Lower lobe of right lung (tissue), 2 donors: ENCODE data around the gene NUBP2. TPM values are rescaled to one million over a fixed set of nuclear protein-coding genes. Genes with fewer than 3 reads are reported as not detected.

Experiments
- ATAC-seq, 2 donors: fragments of 200-7000 bp; cut with Tn5 transposase; one replicate each; pipeline ENCODE4 v1.9.1; 2020 to 2022; ENCODE audit warnings: mild to moderate bottlenecking in 2 of 2, moderate library complexity in 2 of 2
- DNase-seq: peaks from one replicate; pipeline ENCODE4 v3.0.0-alpha.2; 2020
- H3K27ac ChIP-seq: fragments of 200-600 bp; one replicate; pipeline ENCODE4 v1.8.0; 2022
- H3K27me3 ChIP-seq: fragments of 200-600 bp; one replicate; pipeline ENCODE4 v1.8.0; 2022; ENCODE audit warnings: low read depth
- H3K36me3 ChIP-seq: fragments of 200-600 bp; one replicate; pipeline ENCODE4 v1.8.0; 2022; ENCODE audit warnings: mild to moderate bottlenecking
- H3K4me1 ChIP-seq: fragments of 200-600 bp; one replicate; pipeline ENCODE4 v1.8.0; 2022
- H3K4me3 ChIP-seq: fragments of 200-600 bp; one replicate; pipeline ENCODE4 v1.8.0; 2022; ENCODE audit warnings: mild to moderate bottlenecking
- H3K9me3 ChIP-seq: fragments of 200-600 bp; one replicate; pipeline ENCODE4 v1.8.0; 2022
- intact Hi-C: fragments of 100-400 bp; cut with DNase I; formaldehyde crosslinking; loops from one replicate; pipeline ENCODE4 v1.11.0; 2022
- total RNA-seq: library from RNA; stranded (reverse); fragmentation: NEBNext Ultra II Directional; extraction: Animal tissue kit (Norgen Biotek cat#: 25700); gene quantifications from one replicate; pipeline ENCODE4 v1.2.1, GENCODE V29; 2021
- TF ChIP-seq, protein P1 (sequence below): fragments of 200-600 bp; IDR thresholded peaks from one replicate; pipeline ENCODE4 v1.8.0; 2022; ENCODE audit warnings: antibody characterized with exemption, mild to moderate bottlenecking
- donor health status: DM: no; HTN: yes; CAD: no; lungs with severe emphysema.

Gene NUBP2
- total RNA-seq, 1 donor from 2014 or later = 36.0 TPM

- intact Hi-C loops = no loop called here
- no peaks in the 10 kb centered on the region for H3K9me3 ChIP-seq
- no peak overlapping the region for H3K4me3 ChIP-seq
- DNase-seq = no peak
- no peak for ATAC-seq
- no peaks in the 10 kb centered on the region for H3K27me3 ChIP-seq
- H3K27ac ChIP-seq = no peak overlapping the region
- peaks cover 86% of the 10 kb centered on the region for H3K36me3 ChIP-seq
- TF ChIP-seq, protein P1, sequence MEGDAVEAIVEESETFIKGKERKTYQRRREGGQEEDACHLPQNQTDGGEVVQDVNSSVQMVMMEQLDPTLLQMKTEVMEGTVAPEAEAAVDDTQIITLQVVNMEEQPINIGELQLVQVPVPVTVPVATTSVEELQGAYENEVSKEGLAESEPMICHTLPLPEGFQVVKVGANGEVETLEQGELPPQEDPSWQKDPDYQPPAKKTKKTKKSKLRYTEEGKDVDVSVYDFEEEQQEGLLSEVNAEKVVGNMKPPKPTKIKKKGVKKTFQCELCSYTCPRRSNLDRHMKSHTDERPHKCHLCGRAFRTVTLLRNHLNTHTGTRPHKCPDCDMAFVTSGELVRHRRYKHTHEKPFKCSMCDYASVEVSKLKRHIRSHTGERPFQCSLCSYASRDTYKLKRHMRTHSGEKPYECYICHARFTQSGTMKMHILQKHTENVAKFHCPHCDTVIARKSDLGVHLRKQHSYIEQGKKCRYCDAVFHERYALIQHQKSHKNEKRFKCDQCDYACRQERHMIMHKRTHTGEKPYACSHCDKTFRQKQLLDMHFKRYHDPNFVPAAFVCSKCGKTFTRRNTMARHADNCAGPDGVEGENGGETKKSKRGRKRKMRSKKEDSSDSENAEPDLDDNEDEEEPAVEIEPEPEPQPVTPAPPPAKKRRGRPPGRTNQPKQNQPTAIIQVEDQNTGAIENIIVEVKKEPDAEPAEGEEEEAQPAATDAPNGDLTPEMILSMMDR = no peak
- peaks cover 12% of the 10 kb centered on the region for H3K4me1 ChIP-seq
Measured at GRCh38 chr16:1765826-1766225, 16.9 kb upstream of the NUBP2 start.

- intact Hi-C loops = no loop called here
- Histone ChIP-seq H3K4me3 (no peak overlapping the region), H3K27ac (no peak overlapping the region), H3K4me1 (peaks cover 12% of the 10 kb centered on the region), H3K36me3 (peaks cover 82% of the 10 kb centered on the region), H3K27me3 (no peaks in the 10 kb centered on the region), H3K9me3 (no peaks in the 10 kb centered on the region)
- ATAC-seq (no peak), DNase-seq (no peak)
- TF ChIP-seq, protein P1 = no peak
Measured at GRCh38 chr16:1766231-1766630, 16.5 kb upstream of the NUBP2 start.

GRCh38 chr16:1766701-1767100, 16.1 kb upstream of the NUBP2 start:
- intact Hi-C loops = no loop called here
- peaks cover 81% of the 10 kb centered on the region for H3K36me3 ChIP-seq

DNA sequence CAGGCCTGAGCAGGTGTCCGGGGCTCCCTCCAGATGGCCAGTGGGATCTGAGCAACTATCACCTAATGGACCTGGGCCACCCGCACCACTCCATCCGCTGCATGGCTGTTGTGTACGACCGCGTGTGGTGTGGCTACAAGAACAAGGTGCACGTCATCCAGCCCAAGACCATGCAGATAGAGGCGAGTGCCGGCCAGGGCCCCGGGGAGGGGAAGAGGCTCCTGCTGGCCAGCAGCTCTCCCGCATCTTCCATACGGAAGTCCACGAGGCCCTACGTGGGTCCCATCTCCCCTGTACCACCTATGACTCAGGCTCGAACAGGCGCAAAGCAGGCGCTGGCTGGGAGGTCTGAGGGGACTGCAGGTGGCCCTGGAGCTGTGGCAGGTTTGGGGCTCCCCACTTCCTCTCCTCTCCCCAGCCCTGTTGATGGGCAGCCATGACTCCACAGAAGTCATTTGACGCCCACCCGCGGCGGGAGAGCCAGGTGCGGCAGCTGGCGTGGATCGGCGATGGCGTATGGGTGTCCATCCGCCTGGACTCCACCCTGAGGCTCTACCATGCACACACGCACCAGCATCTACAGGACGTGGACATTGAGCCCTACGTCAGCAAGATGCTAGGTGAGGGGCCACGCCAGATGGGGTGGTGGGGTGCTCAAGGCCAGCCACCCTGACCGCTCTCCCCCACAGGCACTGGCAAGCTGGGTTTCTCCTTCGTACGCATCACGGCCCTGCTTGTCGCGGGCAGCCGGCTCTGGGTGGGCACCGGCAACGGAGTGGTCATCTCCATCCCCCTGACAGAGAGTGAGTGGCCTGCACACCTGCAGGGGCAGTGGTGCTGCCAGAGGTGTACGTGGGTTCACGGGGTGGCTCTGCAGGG, 15.4 kb upstream of the NUBP2 start:
- no peak overlapping the region for H3K27ac ChIP-seq
- H3K4me1 ChIP-seq = peaks cover 19% of the 10 kb centered on the region
- no peaks in the 10 kb centered on the region for H3K27me3 ChIP-seq
- H3K4me3 ChIP-seq = no peak overlapping the region
- H3K36me3 ChIP-seq = peaks cover 74% of the 10 kb centered on the region
- TF ChIP-seq, protein P1 = no peak
- no peaks in the 10 kb centered on the region for H3K9me3 ChIP-seq
- intact Hi-C loops = no loop called here
- ATAC-seq (no peak), DNase-seq (no peak)

More at GRCh38 chr16:1766701-1767100, 16.1 kb upstream of the NUBP2 start:
- Histone ChIP-seq H3K27me3 (no peaks in the 10 kb centered on the region), H3K4me1 (peaks cover 12% of the 10 kb centered on the region), H3K9me3 (no peaks in the 10 kb centered on the region), H3K27ac (no peak overlapping the region), H3K4me3 (no peak overlapping the region)
- no peak for DNase-seq
- TF ChIP-seq, protein P1 = no peak
- no peak for ATAC-seq

DNA sequence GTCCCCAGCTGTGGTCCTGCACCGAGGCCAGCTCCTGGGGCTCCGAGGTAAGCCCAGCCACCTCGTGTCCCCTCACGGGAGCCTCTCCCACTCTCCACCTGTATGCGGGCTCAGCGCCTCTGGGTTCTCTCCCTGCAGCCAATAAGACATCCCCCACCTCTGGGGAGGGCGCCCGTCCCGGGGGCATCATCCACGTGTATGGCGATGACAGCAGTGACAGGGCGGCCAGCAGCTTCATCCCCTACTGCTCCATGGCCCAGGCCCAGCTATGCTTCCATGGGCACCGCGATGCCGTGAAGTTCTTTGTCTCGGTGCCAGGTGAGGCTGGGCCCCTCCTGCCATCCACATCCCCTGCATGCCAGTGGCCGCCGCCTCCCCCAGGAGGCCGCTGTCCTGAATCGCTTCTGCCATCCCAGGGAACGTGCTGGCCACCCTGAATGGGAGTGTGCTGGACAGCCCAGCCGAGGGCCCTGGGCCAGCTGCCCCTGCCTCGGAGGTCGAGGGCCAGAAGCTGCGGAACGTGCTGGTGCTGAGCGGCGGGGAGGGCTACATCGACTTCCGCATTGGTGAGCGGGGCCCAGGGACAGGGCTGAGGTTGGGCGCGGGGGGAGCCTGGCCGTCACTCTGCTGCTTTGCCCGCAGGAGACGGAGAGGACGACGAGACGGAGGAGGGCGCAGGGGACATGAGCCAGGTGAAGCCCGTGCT, 14.5 kb upstream of the NUBP2 start:
- H3K4me1 ChIP-seq = peaks cover 20% of the 10 kb centered on the region
- no peak for DNase-seq
- TF ChIP-seq, protein P1 = no peak

More for the DNA sequence above, 14.5 kb upstream of the NUBP2 start:
- H3K27me3 ChIP-seq = no peaks in the 10 kb centered on the region
- intact Hi-C loops = no loop called here
- H3K4me3 ChIP-seq = no peak overlapping the region
- no peaks in the 10 kb centered on the region for H3K9me3 ChIP-seq
- peaks cover 66% of the 10 kb centered on the region for H3K36me3 ChIP-seq
- no peak overlapping the region for H3K27ac ChIP-seq
- no peak for ATAC-seq
